HepG2 (cell line): ENCODE measurements around the gene IZUMO4. TPM values are rescaled to one million over a fixed set of nuclear protein-coding genes. Genes with fewer than 3 reads are reported as not detected.

Experiments used
- AHR ChIP-seq: IDR thresholded peaks from 2 replicates; pipeline ENCODE4 v1.6.1; 2018; ENCODE audit warnings: missing genetic modification reagents, missing compliant biosample characterization
- CEBPG ChIP-seq: IDR thresholded peaks from 2 replicates; pipeline ENCODE4 v1.6.1; 2016
- DMAP1 ChIP-seq: IDR thresholded peaks from 2 replicates; pipeline ENCODE4 v1.6.1; 2016
- ISL2 ChIP-seq: sonication (generic); formaldehyde crosslinking; IDR thresholded peaks from 2 replicates; pipeline ENCODE4 v1.5.0; 2020; ENCODE audit warnings: missing genetic modification reagents
- KAT2B ChIP-seq: fragments of 150-350 bp; IDR thresholded peaks from 2 replicates; pipeline ENCODE4 v1.6.1; 2014; ENCODE audit warnings: low read depth, low read length, borderline replicate concordance
- KLF16 ChIP-seq, 2 experiments: sonication (generic) in 1 of 2; formaldehyde crosslinking in 1 of 2; IDR thresholded peaks; 2 replicates each; pipeline versions ENCODE4 v1.6.1 to v1.8.0; 2016 to 2023; ENCODE audit warnings: missing genetic modification reagents in 2 of 2, missing compliant biosample characterization in 1 of 2
- MAF1 ChIP-seq: sonication (generic); formaldehyde crosslinking; IDR thresholded peaks from 2 replicates; pipeline ENCODE4 v1.5.0; 2020; ENCODE audit warnings: missing genetic modification reagents, borderline replicate concordance
- MBD4 ChIP-seq: IDR thresholded peaks from 2 replicates; pipeline ENCODE4 v1.6.1; 2012; ENCODE audit warnings: low read length, inconsistent platforms, borderline replicate concordance
- MED13 ChIP-seq: sonication (generic); formaldehyde crosslinking; IDR thresholded peaks from 2 replicates; pipeline ENCODE4 v1.5.0; 2020; ENCODE audit warnings: missing genetic modification reagents
- MEIS1 ChIP-seq: sonication (generic); formaldehyde crosslinking; IDR thresholded peaks from 2 replicates; pipeline ENCODE4 v1.9.0; 2021; ENCODE audit warnings: mild to moderate bottlenecking, missing genetic modification reagents, moderate library complexity, borderline replicate concordance
- MTF1 ChIP-seq: sonication (generic); formaldehyde crosslinking; IDR thresholded peaks from 2 replicates; pipeline ENCODE4 v1.5.0; 2020; ENCODE audit warnings: missing genetic modification reagents
- NAIF1 ChIP-seq: sonication (generic); formaldehyde crosslinking; IDR thresholded peaks from 2 replicates; pipeline ENCODE4 v1.5.0; 2020; ENCODE audit warnings: mild to moderate bottlenecking, missing genetic modification reagents, borderline replicate concordance
- NR2C2 ChIP-seq: sonication (generic); formaldehyde crosslinking; IDR thresholded peaks from 2 replicates; pipeline ENCODE4 v1.4.0; 2020; ENCODE audit warnings: missing genetic modification reagents, mild to moderate bottlenecking, moderate library complexity, borderline replicate concordance
- NR2F1 ChIP-seq, 2 experiments: fragments of 450-650 bp in 1 of 2; formaldehyde crosslinking in 1 of 2; IDR thresholded peaks; 2 replicates each; pipeline versions ENCODE4 v1.5.0 to v1.6.1; 2016 to 2020; ENCODE audit warnings: mild to moderate bottlenecking in 1 of 2, missing compliant biosample characterization in 1 of 2, missing genetic modification reagents in 1 of 2, moderate library complexity in 1 of 2
- NR2F2 ChIP-seq: IDR thresholded peaks from 2 replicates; pipeline ENCODE4 v1.6.1; 2012; ENCODE audit warnings: low read depth, inconsistent platforms, borderline replicate concordance
- SMAD3 ChIP-seq: sonication (generic); formaldehyde crosslinking; IDR thresholded peaks from 2 replicates; pipeline ENCODE4 v1.4.0; 2020; ENCODE audit warnings: missing genetic modification reagents
- SRY ChIP-seq: sonication (generic); formaldehyde crosslinking; IDR thresholded peaks from 2 replicates; pipeline ENCODE4 v1.8.0; 2022; ENCODE audit warnings: mild to moderate bottlenecking, missing genetic modification reagents
- YEATS2 ChIP-seq: sonication (generic); formaldehyde crosslinking; IDR thresholded peaks from 2 replicates; pipeline ENCODE4 v1.4.0; 2020; ENCODE audit warnings: missing genetic modification reagents, borderline replicate concordance
- YEATS4 ChIP-seq: sonication (generic); formaldehyde crosslinking; IDR thresholded peaks from 2 replicates; pipeline ENCODE4 v1.4.0; 2020; ENCODE audit warnings: missing genetic modification reagents, borderline replicate concordance
- ZFP82 ChIP-seq: sonication (generic); formaldehyde crosslinking; IDR thresholded peaks from 2 replicates; pipeline ENCODE4 v1.5.1; 2020; ENCODE audit warnings: mild to moderate bottlenecking, missing genetic modification reagents, borderline replicate concordance
- ZNF234 ChIP-seq: sonication (generic); formaldehyde crosslinking; conservative IDR thresholded peaks from 2 replicates; pipeline ENCODE4 v1.5.1; 2020; ENCODE audit warnings: mild to moderate bottlenecking, missing genetic modification reagents
- ZNF350 ChIP-seq: sonication (generic); formaldehyde crosslinking; IDR thresholded peaks from 2 replicates; pipeline ENCODE4 v1.4.0; 2020; ENCODE audit warnings: mild to moderate bottlenecking, low read depth, missing genetic modification reagents, borderline replicate concordance
- ZNF383 ChIP-seq: sonication (generic); formaldehyde crosslinking; IDR thresholded peaks from 2 replicates; pipeline ENCODE4 v1.4.0; 2020; ENCODE audit warnings: missing genetic modification reagents, mild to moderate bottlenecking, borderline replicate concordance
- ZNF558 ChIP-seq: sonication (generic); formaldehyde crosslinking; IDR thresholded peaks from 2 replicates; pipeline ENCODE4 v1.9.0; 2022; ENCODE audit warnings: mild to moderate bottlenecking, missing genetic modification reagents, borderline replicate concordance
- ZNF713 ChIP-seq: sonication (generic); formaldehyde crosslinking; IDR thresholded peaks from 2 replicates; pipeline ENCODE4 v1.4.0; 2020; ENCODE audit warnings: mild to moderate bottlenecking, missing genetic modification reagents
- ZSCAN12 ChIP-seq: sonication (generic); formaldehyde crosslinking; IDR thresholded peaks from 2 replicates; pipeline ENCODE4 v1.9.0; 2021; ENCODE audit warnings: mild to moderate bottlenecking, missing genetic modification reagents
- polyA plus RNA-seq, 8 experiments: library from polyadenylated mRNA; depleted of rRNA in 3 of 8; stranded (reverse) in 7 of 8; unstranded in 1 of 8; fragments of >200 nt; fragmentation: Illumina TruSeq in 4 of 8; extraction: Trizol in 4 of 8; gene quantifications; 2 replicates each; pipeline versions ENCODE4 v1.2.1 to v1.2.3, GENCODE V29; 2011 to 2016; ENCODE audit warnings: low read depth in 4 of 8, missing spikeins in 1 of 8, mixed read lengths in 1 of 8; ENCODE audit not compliant: insufficient read depth in 1 of 8
- total RNA-seq, 5 experiments: library from RNA; depleted of rRNA; stranded (reverse); fragments of >200 nt; fragmentation: Illumina TruSeq; extraction: Trizol; gene quantifications; 2 replicates each; pipeline ENCODE4 v1.2.3, GENCODE V29; 2016; ENCODE audit warnings: low read depth in 1 of 5
- TF ChIP-seq, protein P1 (sequence below): sonication (generic); formaldehyde crosslinking; conservative IDR thresholded peaks from 2 replicates; pipeline ENCODE4 v1.4.0; 2020; ENCODE audit warnings: missing genetic modification reagents
- TF ChIP-seq, protein P2 (sequence below): sonication (generic); formaldehyde crosslinking; IDR thresholded peaks from 2 replicates; pipeline ENCODE4 v1.8.1; 2023; ENCODE audit warnings: missing genetic modification reagents, mild to moderate bottlenecking, borderline replicate concordance
- TF ChIP-seq, protein P3 (sequence below): sonication (generic); formaldehyde crosslinking; IDR thresholded peaks from 2 replicates; pipeline ENCODE4 v1.4.0; 2020; ENCODE audit warnings: missing genetic modification reagents
- TF ChIP-seq, protein P4 (sequence below): conservative IDR thresholded peaks from 2 replicates; pipeline ENCODE4 v1.6.1; 2018; ENCODE audit warnings: missing genetic modification reagents

The IZUMO4 gene
- total and polyA plus RNA-seq, 2 of the 13 experiments (the other 11 are each of a cell fraction or from before 2014, with no cell fraction given): 0.77 to 3.9 TPM

DNA sequence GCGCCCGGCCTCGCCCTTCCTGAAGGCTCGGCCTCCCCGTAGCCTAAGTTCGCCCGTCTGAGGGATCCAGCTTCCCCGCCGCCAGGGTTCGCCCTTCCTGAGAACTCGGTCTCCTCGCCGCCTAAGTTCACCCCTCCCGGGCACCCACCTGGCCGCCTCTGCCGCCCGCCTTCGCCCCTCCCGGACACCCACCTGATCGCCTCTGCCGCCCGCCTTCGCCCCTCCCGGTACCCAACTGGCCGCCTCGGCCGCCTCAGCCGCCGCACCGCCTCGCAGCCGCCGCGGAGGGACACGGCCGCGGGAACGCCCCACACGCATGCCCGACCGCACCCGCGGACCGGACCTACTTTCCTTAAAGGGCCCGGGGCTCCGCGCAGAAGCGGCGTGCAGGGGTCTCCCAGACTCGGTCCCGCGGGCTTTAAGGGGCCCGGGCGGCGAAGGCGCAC lies 658 bp upstream of the IZUMO4 start, which contains the start of gene MOB3A (continued):
- peak; percentile 91 for TF ChIP-seq YEATS4
- TF ChIP-seq YEATS2 (CRISPR knock-in tag): peak; percentile 82
- TF ChIP-seq ZNF383: 0 out of 2 replicates have a peak, but pooled peaks have one; percentile 54
- no peak for TF ChIP-seq MBD4
- TF ChIP-seq AHR (CRISPR knock-in tag): no peak
- TF ChIP-seq, protein P1, sequence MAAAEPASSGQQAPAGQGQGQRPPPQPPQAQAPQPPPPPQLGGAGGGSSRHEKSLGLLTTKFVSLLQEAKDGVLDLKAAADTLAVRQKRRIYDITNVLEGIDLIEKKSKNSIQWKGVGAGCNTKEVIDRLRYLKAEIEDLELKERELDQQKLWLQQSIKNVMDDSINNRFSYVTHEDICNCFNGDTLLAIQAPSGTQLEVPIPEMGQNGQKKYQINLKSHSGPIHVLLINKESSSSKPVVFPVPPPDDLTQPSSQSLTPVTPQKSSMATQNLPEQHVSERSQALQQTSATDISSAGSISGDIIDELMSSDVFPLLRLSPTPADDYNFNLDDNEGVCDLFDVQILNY: peak; percentile 82
- TF ChIP-seq NAIF1: no peak
- TF ChIP-seq SMAD3: 0 out of 2 replicates have a peak, but pooled peaks have one; percentile 36
- TF ChIP-seq SRY (CRISPR knock-in tag): peak; percentile 24; the same call in 1 of the 2 replicates
- TF ChIP-seq NR2C2 (CRISPR knock-in tag): peak; percentile 79
- TF ChIP-seq MAF1 (CRISPR knock-in tag): no peak
- TF ChIP-seq ZNF234 (CRISPR knock-in tag): 0 out of 2 replicates have a peak, but pooled peaks have one; percentile 2
- TF ChIP-seq KLF16 (CRISPR knock-in tag; IDR thresholded peaks at IDR 0.05): peak in 1 of 2 experiments; percentile 79; a peak in 2 of 4 replicates
- TF ChIP-seq CEBPG (CRISPR knock-in tag): no peak
- TF ChIP-seq MTF1: no peak
- TF ChIP-seq ZSCAN12 (CRISPR knock-in tag): no peak; the same call in 1 of the 2 replicates
- no peak for TF ChIP-seq ISL2 (CRISPR knock-in tag)
- TF ChIP-seq NR2F1 (CRISPR knock-in tag; IDR thresholded peaks at IDR 0.05): 0 out of 4 replicates have a peak, but pooled peaks of 1 of the 2 experiments have one; percentile 51
- no peak; the same call in 1 of the 2 replicates for TF ChIP-seq ZNF558 (CRISPR knock-in tag)
- TF ChIP-seq, protein P2, sequence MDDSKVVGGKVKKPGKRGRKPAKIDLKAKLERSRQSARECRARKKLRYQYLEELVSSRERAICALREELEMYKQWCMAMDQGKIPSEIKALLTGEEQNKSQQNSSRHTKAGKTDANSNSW (CRISPR knock-in tag): 0 out of 2 replicates have a peak, but pooled peaks have one; percentile 18
- TF ChIP-seq ZNF350: no peak; the same call in 1 of the 2 replicates
- TF ChIP-seq ZFP82 (CRISPR knock-in tag): no peak; the same call in 1 of the 2 replicates
- no peak for TF ChIP-seq KAT2B
- TF ChIP-seq MED13 (CRISPR knock-in tag): no peak
- no peak for TF ChIP-seq NR2F2
- TF ChIP-seq DMAP1 (CRISPR knock-in tag): peak; percentile 79; the same call in 1 of the 2 replicates
- TF ChIP-seq, protein P3, sequence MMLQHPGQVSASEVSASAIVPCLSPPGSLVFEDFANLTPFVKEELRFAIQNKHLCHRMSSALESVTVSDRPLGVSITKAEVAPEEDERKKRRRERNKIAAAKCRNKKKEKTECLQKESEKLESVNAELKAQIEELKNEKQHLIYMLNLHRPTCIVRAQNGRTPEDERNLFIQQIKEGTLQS: peak; percentile 31
- TF ChIP-seq, protein P4, sequence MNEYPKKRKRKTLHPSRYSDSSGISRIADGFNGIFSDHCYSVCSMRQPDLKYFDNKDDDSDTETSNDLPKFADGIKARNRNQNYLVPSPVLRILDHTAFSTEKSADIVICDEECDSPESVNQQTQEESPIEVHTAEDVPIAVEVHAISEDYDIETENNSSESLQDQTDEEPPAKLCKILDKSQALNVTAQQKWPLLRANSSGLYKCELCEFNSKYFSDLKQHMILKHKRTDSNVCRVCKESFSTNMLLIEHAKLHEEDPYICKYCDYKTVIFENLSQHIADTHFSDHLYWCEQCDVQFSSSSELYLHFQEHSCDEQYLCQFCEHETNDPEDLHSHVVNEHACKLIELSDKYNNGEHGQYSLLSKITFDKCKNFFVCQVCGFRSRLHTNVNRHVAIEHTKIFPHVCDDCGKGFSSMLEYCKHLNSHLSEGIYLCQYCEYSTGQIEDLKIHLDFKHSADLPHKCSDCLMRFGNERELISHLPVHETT (CRISPR knock-in tag): peak; percentile 92
- TF ChIP-seq MEIS1 (CRISPR knock-in tag): no peak
- no peak for TF ChIP-seq ZNF713 (CRISPR knock-in tag)
